A673 (cell line): Measurements from ENCODE around the gene CD28. TPM values are rescaled to one million over a fixed set of nuclear protein-coding genes. Genes with fewer than 3 reads are reported as not detected.

Experiments
- BruUV-seq: library from RNA; stranded (reverse); fragments of 400-500 nt; replicated peaks from 2 replicates; lab custom pipeline; 2021; lab: Mats Ljungman, UMichigan
- CTCF ChIA-PET: fragments of 300-600 bp; sonication (Branson Sonifier 250); formaldehyde crosslinking; loops from one replicate; lab custom pipeline; 2022; ENCODE audit warnings: antibody characterized with exemption; lab: Charles Lee
- POLR2A ChIA-PET: fragments of 300-600 bp; sonication (Branson Sonifier 250); formaldehyde crosslinking; loops from one replicate; lab custom pipeline; 2022; ENCODE audit warnings: antibody characterized with exemption; ENCODE audit not compliant: low non-redundant PET; lab: Charles Lee
- DNase-seq: peaks from one replicate; pipeline ENCODE4 v3.0.0-alpha.2; 2015; ENCODE audit warnings: low spot score
- H3K27ac ChIP-seq: fragments of 200-600 bp; sonication (generic); 2 replicates; pipeline ENCODE4 v1.5.1; 2016; ENCODE audit warnings: mixed run types, low read depth, mild to moderate bottlenecking, mixed read lengths, antibody characterized with exemption, low read length; ENCODE audit not compliant: poor library complexity, severe bottlenecking
- H3K27me3 ChIP-seq: fragments of 200-600 bp; sonication (generic); replicated peaks from 2 replicates; pipeline ENCODE4 v1.6.1; 2017; ENCODE audit warnings: mixed run types, low read depth, mild to moderate bottlenecking, mixed read lengths, antibody characterized with exemption, low read length; ENCODE audit not compliant: insufficient read depth, poor library complexity
- H3K36me3 ChIP-seq: fragments of 200-600 bp; sonication (generic); 2 replicates; pipeline ENCODE4 v1.6.1; 2016; ENCODE audit warnings: mixed run types, mild to moderate bottlenecking, mixed read lengths, antibody characterized with exemption, low read length; ENCODE audit not compliant: insufficient read depth, poor library complexity, severe bottlenecking
- H3K4me1 ChIP-seq: fragments of 200-600 bp; sonication (generic); 2 replicates; pipeline ENCODE4 v1.6.1; 2017; ENCODE audit warnings: mixed run types, mild to moderate bottlenecking, mixed read lengths, antibody characterized with exemption, low read length; ENCODE audit not compliant: insufficient read depth, poor library complexity, severe bottlenecking
- H3K4me3 ChIP-seq: fragments of 200-600 bp; sonication (generic); 2 replicates; pipeline ENCODE4 v1.5.1; 2016; ENCODE audit warnings: low read depth, mixed run types, mild to moderate bottlenecking, mixed read lengths, low read length; ENCODE audit not compliant: poor library complexity, severe bottlenecking
- H3K9me3 ChIP-seq: fragments of 200-600 bp; sonication (generic); 2 replicates; pipeline ENCODE4 v1.6.1; 2016; ENCODE audit warnings: mixed run types, low read depth, mild to moderate bottlenecking, mixed read lengths, antibody characterized with exemption, low read length; ENCODE audit not compliant: poor library complexity, severe bottlenecking
- CTCF ChIP-seq: fragments of 300-800, 200-600 bp; sonication (generic); conservative IDR thresholded peaks from 2 replicates; pipeline ENCODE4 v1.5.1; 2017; ENCODE audit warnings: low read depth, mild to moderate bottlenecking, antibody characterized with exemption, low read length, moderate library complexity, mixed read lengths
- EZH2 ChIP-seq: fragments of 200-600 bp; sonication (generic); IDR thresholded peaks from 2 replicates; pipeline ENCODE4 v1.6.1; 2017; ENCODE audit warnings: borderline replicate concordance, low read depth, mild to moderate bottlenecking, mixed read lengths, antibody characterized with exemption, low read length; ENCODE audit not compliant: poor library complexity, severe bottlenecking
- intact Hi-C: fragments of 100-400 bp; cut with micrococcal nuclease; formaldehyde crosslinking; loops from one replicate; pipeline ENCODE4 v1.10.0; 2022; ENCODE audit not compliant: unreplicated experiment
- total RNA-seq: library from RNA; stranded (reverse); gene quantifications from 2 replicates; pipeline ENCODE4 v1.2.3, GENCODE V29; 2021

The CD28 gene
- total RNA-seq, 1 experiment from 2014 or later: not detected

- no peaks in the 10 kb centered on the region for H3K36me3 ChIP-seq
- no peaks in the 10 kb centered on the region for H3K4me1 ChIP-seq
- no peak overlapping the region for H3K27ac ChIP-seq
- H3K4me3 ChIP-seq: no peak overlapping the region
- ChIA-PET POLR2A (no interaction called here), CTCF (no interaction called here)
- intact Hi-C loops: no loop called here
- H3K27me3 ChIP-seq: no peaks in the 10 kb centered on the region
- BruUV-seq: no TSS peak
- no peak for TF ChIP-seq CTCF
- TF ChIP-seq EZH2: no peak
- no peak for DNase-seq
- no peaks in the 10 kb centered on the region for H3K9me3 ChIP-seq
These were observed 25.9 kb downstream of the CD28 start for GRCh38 chr2:203732092-203732952.

GRCh38 chr2:203732953-203733510, 26.6 kb downstream of the CD28 start:
- CTCF ChIA-PET: no interaction called here
- intact Hi-C loops: no loop called here
- no TSS peak for BruUV-seq
- no peak for DNase-seq
- Histone ChIP-seq H3K4me3 (no peak overlapping the region), H3K36me3 (no peaks in the 10 kb centered on the region), H3K4me1 (no peaks in the 10 kb centered on the region), H3K27ac (no peak overlapping the region), H3K27me3 (no peaks in the 10 kb centered on the region), H3K9me3 (no peaks in the 10 kb centered on the region)
- TF ChIP-seq CTCF: no peak
- TF ChIP-seq EZH2: no peak
- POLR2A ChIA-PET: no interaction called here

GRCh38 chr2:203733684-203734083, 27.2 kb downstream of the CD28 start:
- no peaks in the 10 kb centered on the region for H3K4me1 ChIP-seq
- intact Hi-C loops: no loop called here
- POLR2A ChIA-PET: no interaction called here
- H3K27me3 ChIP-seq: no peaks in the 10 kb centered on the region
- no TSS peak for BruUV-seq
- H3K27ac ChIP-seq: no peak overlapping the region
- H3K4me3 ChIP-seq: no peak overlapping the region
- no peak for TF ChIP-seq EZH2
- no peak for TF ChIP-seq CTCF
- no peak for DNase-seq
- CTCF ChIA-PET: no interaction called here
- H3K36me3 ChIP-seq: no peaks in the 10 kb centered on the region
- no peaks in the 10 kb centered on the region for H3K9me3 ChIP-seq
